Ovary (tissue), 9 donors: ENCODE results near the gene DNAI1. TPM values are rescaled to one million over a fixed set of nuclear protein-coding genes. Genes with fewer than 3 reads are reported as not detected.
A peak's percentile ranks its signal among the peaks of the same experiment; 100 is the strongest.
"Not testable (repeated sequence)": the region's sequence is repeated elsewhere in the genome, so short reads cannot be mapped to it uniquely, and the experiment has no call there.

ENCODE experiments used
- DNase-seq, 5 donors: peaks; one replicate each; pipeline ENCODE4 v3.0.0-alpha.2; 2019 to 2020
- H3K27ac ChIP-seq, 2 donors: fragments of 200-600 bp; one replicate each; pipeline versions ENCODE4 v1.5.1 to v1.8.0; 2019 to 2022
- H3K27me3 ChIP-seq: fragments of 200-600 bp; one replicate; pipeline ENCODE4 v1.8.0; 2022
- H3K36me3 ChIP-seq: fragments of 200-600 bp; sonication (generic); one replicate; pipeline ENCODE4 v1.5.1; 2019
- H3K4me1 ChIP-seq: one replicate; pipeline ENCODE4 v1.8.1; 2013; ENCODE audit warnings: mild to moderate bottlenecking, moderate library complexity; ENCODE audit not compliant: insufficient read depth
- H3K4me3 ChIP-seq: fragments of 200-600 bp; sonication (generic); one replicate; pipeline ENCODE4 v1.5.1; 2017
- H3K9me3 ChIP-seq, 2 donors: fragments of 200-600 bp in 1 of 2; sonication (generic) in 1 of 2; one replicate each; pipeline versions ENCODE4 v1.5.1 to v1.8.1; 2013 to 2019; ENCODE audit warnings: mild to moderate bottlenecking in 1 of 2, moderate library complexity in 1 of 2
- CTCF ChIP-seq, 3 donors: fragments of 450-650 bp in 2 of 3; fragments of 200-600 bp in 1 of 3; IDR thresholded peaks; one replicate each; pipeline versions ENCODE4 v1.5.1 to v1.8.0; 2016 to 2022; ENCODE audit warnings: antibody characterized with exemption in 3 of 3, mild to moderate bottlenecking in 1 of 3
- EP300 ChIP-seq: sonication (generic); formaldehyde crosslinking; IDR thresholded peaks from one replicate; pipeline ENCODE4 v1.6.1; 2017; ENCODE audit warnings: antibody characterized with exemption
- POLR2A ChIP-seq: fragments of 450-650 bp; IDR thresholded peaks from one replicate; pipeline ENCODE4 v1.6.1; 2017; ENCODE audit warnings: antibody characterized with exemption, mild to moderate bottlenecking, moderate library complexity
- WGBS, 3 donors: extraction: QIAGEN DNeasy Blood & Tissue Kit in 1 of 3; methylation state at CpG; one replicate each; pipeline versions ENCODE4 v1.1.5 to v1.1.7; 2013 to 2017; 5-methylcytosine and 5-hydroxymethylcytosine counted together
- intact Hi-C, 4 donors: fragments of 100-400 bp; cut with DNase I; formaldehyde crosslinking; loops; one replicate each; pipeline versions ENCODE4 v1.11.0 to v1.15.1; 2022 to 2023
- polyA plus RNA-seq, 2 donors: library from polyadenylated mRNA; stranded (reverse); fragments of 200-250 nt in 1 of 2; fragments of 350-450 nt in 1 of 2; fragmentation: Illumina TruSeq in 1 of 2; extraction: RNeasy Lipid Tissue Mini Kit (QIAGEN cat#74804) in 1 of 2; gene quantifications; one replicate each; pipeline ENCODE4 v1.2.3, GENCODE V29; 2013 to 2014
- total RNA-seq, 7 donors: library from RNA; depleted of rRNA in 2 of 7; stranded (reverse); fragments of >200 nt in 2 of 7; fragmentation: NEBNext Ultra II Directional in 3 of 7; extraction: Animal tissue kit (Norgen Biotek cat#: 25700) in 3 of 7; gene quantifications; one replicate each; pipeline versions ENCODE4 v1.1.0 to v1.2.4, GENCODE V29; 2016 to 2023
- donor health status: DM: no; HTN: no; CAD: no; lungs with moderate emphysema.
- donor health status: DM: no; HTN: no; CAD: no.
- donor health status: Bipolar disorder and iron deficiency.
- donor health status: DM: yes; HTN: yes; CAD: no.
- donor health status: DM: no; HTN: no; CAD: no.
- donor health status: DM: yes; HTN: yes; CAD: no.

DNAI1 gene
- total and polyA plus RNA-seq, 9 donors, result 0.10 to 26.1 (median 1.9) TPM; not detected in 3

- Histone ChIP-seq H3K27ac (no peak overlapping the region), H3K4me3 (no peak overlapping the region), H3K4me1 (peaks cover 7% of the 10 kb centered on the region), H3K9me3 (no peaks in the 10 kb centered on the region), H3K36me3 (no peaks in the 10 kb centered on the region), H3K27me3 (no peaks in the 10 kb centered on the region)
- WGBS, 3 donors, result 57 to 85% (median 65%) methylated on average over 2 of the region's 2 CpGs
- intact Hi-C loops, result no loop called here
- TF ChIP-seq POLR2A (no peak), CTCF (IDR thresholded peaks at IDR 0.05) (no peak), EP300 (no peak)
- DNase-seq, result no peak
Observed at GRCh38 chr9:34431667-34432066, 26.9 kb upstream of the DNAI1 start.

- H3K4me3 ChIP-seq, result no peak overlapping the region
- H3K36me3 ChIP-seq, result no peaks in the 10 kb centered on the region
- no peaks in the 10 kb centered on the region for H3K4me1 ChIP-seq
- H3K9me3 ChIP-seq, result no peaks in the 10 kb centered on the region
- intact Hi-C loops, result no loop called here
- no peaks in the 10 kb centered on the region for H3K27me3 ChIP-seq
- no peak overlapping the region for H3K27ac ChIP-seq
- no peak for TF ChIP-seq EP300
- no peak for TF ChIP-seq POLR2A
- no peak for TF ChIP-seq CTCF (IDR thresholded peaks at IDR 0.05)
- WGBS, 3 donors, result 72 to 78% (median 77%) methylated on average over 13 to 14 of the region's 14 CpGs
- DNase-seq, result peak in 1 of 5 donors; percentile 35
Observed at GRCh38 chr9:34437006-34437925, 21.3 kb upstream of the DNAI1 start.

GRCh38 chr9:34437926-34438307 is 20.7 kb upstream of the DNAI1 start:
- H3K4me1 ChIP-seq, intact Hi-C loops, H3K36me3 ChIP-seq, DNase-seq, H3K9me3 ChIP-seq, H3K4me3 ChIP-seq, H3K27ac ChIP-seq, H3K27me3 ChIP-seq: not testable (repeated sequence)
- 94 to 95% (median 95%) methylated on average over 28 of the region's 28 CpGs for WGBS, 3 donors

GRCh38 chr9:34438465-34438864 is 20.1 kb upstream of the DNAI1 start:
- intact Hi-C loops, DNase-seq, H3K9me3 ChIP-seq, H3K4me1 ChIP-seq, H3K27ac ChIP-seq, H3K36me3 ChIP-seq, H3K4me3 ChIP-seq, H3K27me3 ChIP-seq: not testable (repeated sequence)
- 95 to 98% (median 97%) methylated on average over 4 of the region's 4 CpGs for WGBS, 3 donors

- H3K27me3 ChIP-seq, result no peaks in the 10 kb centered on the region
- intact Hi-C loops, result no loop called here
- H3K4me3 ChIP-seq, result no peak overlapping the region
- no peak for DNase-seq
- no peaks in the 10 kb centered on the region for H3K9me3 ChIP-seq
- no peak overlapping the region for H3K27ac ChIP-seq
- no peaks in the 10 kb centered on the region for H3K36me3 ChIP-seq
- TF ChIP-seq POLR2A (no peak), EP300 (no peak), CTCF (IDR thresholded peaks at IDR 0.05) (no peak)
- no peaks in the 10 kb centered on the region for H3K4me1 ChIP-seq
Observed at GRCh38 chr9:34440017-34440416, 18.6 kb upstream of the DNAI1 start.
